HG03442 (cell line): Measurements from ENCODE around the gene TMEM139.

Experiments used
- ATAC-seq: cut with Tn5 transposase; IDR thresholded peaks from one replicate; pipeline ENCODE4 v1.9.1; 2021; ENCODE audit warnings: mild to moderate bottlenecking, moderate library complexity; ENCODE audit not compliant: unreplicated experiment

TMEM139 gene

GRCh38 chr7:143284591-143285469 lies at the start of gene TMEM139:
Gene TMEM139 (plus strand): TSS chr7:143284958. CDS start chr7:143285958, 1,000 bp downstream.
- ATAC-seq, result no peak

- no peak for ATAC-seq
Measured at GRCh38 chr7:143235561-143235960, 49.2 kb upstream of the TMEM139 start.

GRCh38 chr7:143236408-143236990 lies 48.3 kb upstream of the TMEM139 start:
- ATAC-seq, result no peak

GRCh38 chr7:143237366-143237765 lies 47.4 kb upstream of the TMEM139 start:
- ATAC-seq, result no peak

GRCh38 chr7:143238289-143238980 lies 46.3 kb upstream of the TMEM139 start:
- no peak for ATAC-seq

- no peak for ATAC-seq
Measured at GRCh38 chr7:143239813-143240212, 44.9 kb upstream of the TMEM139 start.

- ATAC-seq, result peak; percentile 96
Measured at GRCh38 chr7:143240291-143241168, 44.2 kb upstream of the TMEM139 start.

- ATAC-seq, result no peak
Measured at GRCh38 chr7:143242306-143242705, 42.5 kb upstream of the TMEM139 start.

- ATAC-seq, result no peak
Measured at GRCh38 chr7:143243111-143243510, 41.6 kb upstream of the TMEM139 start.

GRCh38 chr7:143243614-143244013 lies 41.1 kb upstream of the TMEM139 start:
- ATAC-seq, result no peak

GRCh38 chr7:143244321-143244720 lies 40.4 kb upstream of the TMEM139 start:
- no peak for ATAC-seq

- ATAC-seq, result no peak
Measured at GRCh38 chr7:143245123-143245522, 39.6 kb upstream of the TMEM139 start.

- no peak for ATAC-seq
Measured at GRCh38 chr7:143247372-143247771, 37.4 kb upstream of the TMEM139 start.

GRCh38 chr7:143248761-143249354 lies 35.9 kb upstream of the TMEM139 start:
- no peak for ATAC-seq

- ATAC-seq, result no peak
Measured at GRCh38 chr7:143250199-143250598, 34.6 kb upstream of the TMEM139 start.

- ATAC-seq, result no peak
Measured at GRCh38 chr7:143250822-143251221, 33.9 kb upstream of the TMEM139 start.

GRCh38 chr7:143252006-143252405 lies 32.8 kb upstream of the TMEM139 start:
- no peak for ATAC-seq

- ATAC-seq, result no peak
Measured at GRCh38 chr7:143255564-143255963, 29.2 kb upstream of the TMEM139 start.

- ATAC-seq, result no peak
Measured at GRCh38 chr7:143256325-143256724, 28.4 kb upstream of the TMEM139 start.

- ATAC-seq, result peak; percentile 83
Measured at GRCh38 chr7:143256932-143257331, 27.8 kb upstream of the TMEM139 start.
